HepG2 (cell line): ENCODE data around the gene ZBTB45. TPM values are rescaled to one million over a fixed set of nuclear protein-coding genes. Genes with fewer than 3 reads are reported as not detected.

ENCODE experiments used
- ATAC-seq: fragments of 200-7000 bp; cut with Tn5 transposase; 3 replicates; pipeline ENCODE4 v1.9.1; 2020; ENCODE audit warnings: mild to moderate bottlenecking, moderate library complexity
- BruUV-seq: library from RNA; stranded (reverse); fragments of 400-500 nt; replicated peaks from 2 replicates; lab custom pipeline; 2021; lab: Mats Ljungman, UMichigan
- CTCF ChIA-PET: fragments of 300-600 bp; formaldehyde crosslinking; extraction: SDS; loops from one replicate; lab custom pipeline; 2021; ENCODE audit warnings: low total read pairs, inconsistent platforms, low intra/inter-chr PET ratio; lab: Yijun Ruan, JAX
- POLR2A ChIA-PET: fragments of 350-600 bp; sonication (Branson Sonifier 250); formaldehyde crosslinking; loops from one replicate; lab custom pipeline; 2020; ENCODE audit warnings: antibody characterized with exemption, inconsistent platforms; lab: Yijun Ruan, JAX
- DNase-seq: peaks from one replicate; pipeline ENCODE4 v3.0.0-alpha.2; 2015; ENCODE audit warnings: low spot score
- FAIRE-seq: peaks from 3 replicates; lab custom pipeline; 2011; peaks lifted over from hg19 to GRCh38; lab: Jason Lieb, UNC
- H2AFZ ChIP-seq: one replicate; pipeline ENCODE4 v1.6.1; 2011; ENCODE audit warnings: low read length, inconsistent platforms
- H3K27ac ChIP-seq: fragments of 300-600 bp; 3 replicates; pipeline ENCODE4 v1.8.0; 2011; ENCODE audit warnings: mixed run types, mild to moderate bottlenecking, mixed read lengths, low read length, inconsistent platforms; ENCODE audit not compliant: insufficient read depth; ENCODE audit errors: extremely low read length
- H3K27me3 ChIP-seq, 2 experiments: fragments of 200-600 bp in 1 of 2; 2 replicates in 1 of 2; 3 replicates in 1 of 2; pipeline versions ENCODE4 v1.6.0 to v1.8.0; 2011; ENCODE audit warnings: low read length in 2 of 2, mild to moderate bottlenecking in 2 of 2, moderate library complexity in 2 of 2, inconsistent platforms in 1 of 2; ENCODE audit not compliant: insufficient read depth in 2 of 2, control insufficient read depth in 1 of 2
- H3K36me3 ChIP-seq, 2 experiments: fragments of 200-600 bp in 1 of 2; replicated peaks in 1 of 2; 2 replicates in 1 of 2; 3 replicates in 1 of 2; pipeline versions ENCODE4 v1.5.1 to v1.8.0; 2011; ENCODE audit warnings: low read length in 2 of 2, inconsistent platforms in 1 of 2; ENCODE audit not compliant: insufficient read depth in 2 of 2, control insufficient read depth in 1 of 2
- H3K4me1 ChIP-seq: 2 replicates; pipeline ENCODE4 v1.5.1; 2012; ENCODE audit warnings: low read length, inconsistent platforms; ENCODE audit not compliant: insufficient read depth
- H3K4me2 ChIP-seq: 2 replicates; pipeline ENCODE4 v1.6.0; 2011; ENCODE audit warnings: low read depth, low read length, inconsistent platforms
- H3K4me3 ChIP-seq, 3 experiments: fragments of 200-600 bp in 1 of 3; sonication (generic), shearing (Covaris generic) in 1 of 3; replicated peaks in 1 of 3; 2 replicates each; pipeline ENCODE4 v1.5.1; 2011 to 2016; ENCODE audit warnings: low read length in 3 of 3, inconsistent platforms in 2 of 3, low read depth in 2 of 3, mild to moderate bottlenecking in 2 of 3, control low read depth in 1 of 3, mixed read lengths in 1 of 3; ENCODE audit not compliant: insufficient read depth in 1 of 3
- H3K79me2 ChIP-seq: one replicate; pipeline ENCODE4 v1.6.1; 2011; ENCODE audit warnings: low read length, inconsistent platforms; ENCODE audit not compliant: insufficient read depth
- H3K9ac ChIP-seq: 2 replicates; pipeline ENCODE4 v1.6.0; 2011; ENCODE audit warnings: mild to moderate bottlenecking, low read depth, low read length, inconsistent platforms; ENCODE audit not compliant: insufficient read depth
- H3K9me3 ChIP-seq: 2 replicates; pipeline ENCODE4 v1.5.1; 2012; ENCODE audit warnings: mild to moderate bottlenecking, low read length
- H4K20me1 ChIP-seq: 2 replicates; pipeline ENCODE4 v1.6.0; 2011; ENCODE audit warnings: inconsistent platforms, mild to moderate bottlenecking, low read length, moderate library complexity; ENCODE audit not compliant: insufficient read depth
- ARID2 ChIP-seq: sonication (generic); formaldehyde crosslinking; IDR thresholded peaks from 2 replicates; pipeline ENCODE4 v1.8.1; 2022; ENCODE audit warnings: mild to moderate bottlenecking, missing genetic modification reagents, borderline replicate concordance
- ARNTL ChIP-seq: sonication (generic); formaldehyde crosslinking; IDR thresholded peaks from 2 replicates; pipeline ENCODE4 v1.4.0; 2020; ENCODE audit warnings: mild to moderate bottlenecking, missing genetic modification reagents
- HDAC1 ChIP-seq: sonication (generic); formaldehyde crosslinking; IDR thresholded peaks from 2 replicates; pipeline ENCODE4 v1.5.1; 2020; ENCODE audit warnings: mild to moderate bottlenecking, missing genetic modification reagents
- MAX ChIP-seq: IDR thresholded peaks from 2 replicates; pipeline ENCODE4 v1.6.1; 2012; ENCODE audit warnings: inconsistent platforms
- NR2C2 ChIP-seq: sonication (generic); formaldehyde crosslinking; IDR thresholded peaks from 2 replicates; pipeline ENCODE4 v1.4.0; 2020; ENCODE audit warnings: missing genetic modification reagents, mild to moderate bottlenecking, moderate library complexity, borderline replicate concordance
- NR3C1 ChIP-seq: sonication (generic); formaldehyde crosslinking; IDR thresholded peaks from 2 replicates; pipeline ENCODE4 v1.4.0; 2020; ENCODE audit warnings: missing genetic modification reagents
- POLR2G ChIP-seq: fragments of 200-400 bp; formaldehyde crosslinking; IDR thresholded peaks from 2 replicates; pipeline ENCODE4 v1.6.1; 2018; ENCODE audit warnings: mild to moderate bottlenecking, low read depth, low read length, moderate library complexity
- RBM39 ChIP-seq: fragments of 200-400 bp; formaldehyde crosslinking; IDR thresholded peaks from one replicate; pipeline ENCODE4 v1.6.1; 2018; ENCODE audit warnings: antibody characterized with exemption, mild to moderate bottlenecking, low read depth, low read length; ENCODE audit not compliant: poor library complexity, severe bottlenecking
- SAFB2 ChIP-seq: sonication (generic); formaldehyde crosslinking; IDR thresholded peaks from 2 replicates; pipeline ENCODE4 v1.5.1; 2020; ENCODE audit warnings: missing genetic modification reagents, low read depth, mild to moderate bottlenecking, borderline replicate concordance
- TBL1XR1 ChIP-seq: fragments of 150-350 bp; IDR thresholded peaks from 2 replicates; pipeline ENCODE4 v1.6.1; 2014; ENCODE audit warnings: borderline replicate concordance, low read length; ENCODE audit not compliant: partially characterized antibody
- ZNF124 ChIP-seq: sonication (generic); formaldehyde crosslinking; IDR thresholded peaks from 2 replicates; pipeline ENCODE4 v1.4.0; 2020; ENCODE audit warnings: missing genetic modification reagents
- ZNF558 ChIP-seq: sonication (generic); formaldehyde crosslinking; IDR thresholded peaks from 2 replicates; pipeline ENCODE4 v1.9.0; 2022; ENCODE audit warnings: mild to moderate bottlenecking, missing genetic modification reagents, borderline replicate concordance
- ZNF7 ChIP-seq: IDR thresholded peaks from 2 replicates; pipeline ENCODE4 v1.6.1; 2016; ENCODE audit warnings: missing biosample characterization, missing genetic modification reagents
- ZNF75D ChIP-seq: sonication (generic); formaldehyde crosslinking; IDR thresholded peaks from 2 replicates; pipeline ENCODE4 v1.8.1; 2023; ENCODE audit warnings: missing genetic modification reagents, mild to moderate bottlenecking, borderline replicate concordance
- ZNF784 ChIP-seq: sonication (generic); formaldehyde crosslinking; IDR thresholded peaks from 2 replicates; pipeline ENCODE4 v1.5.1; 2020; ENCODE audit warnings: missing genetic modification reagents, mild to moderate bottlenecking, borderline replicate concordance
- ZSCAN29 ChIP-seq: sonication (generic); formaldehyde crosslinking; conservative IDR thresholded peaks from 2 replicates; pipeline ENCODE4 v1.4.0; 2020; ENCODE audit warnings: mild to moderate bottlenecking, missing genetic modification reagents
- WGBS: methylation state at CpG from one replicate; pipeline ENCODE4 v1.1.6; 2017; ENCODE audit warnings: low lambda C conversion rate; 5-methylcytosine and 5-hydroxymethylcytosine counted together
- in situ Hi-C: cut with HindIII; loops from 2 replicates; pipeline ENCODE4 v1.10.0; 2017; ENCODE audit warnings: low pct_unique_long_range_greater_than_20kb; ENCODE audit not compliant: extremely low pct_ligation_motif_present
- intact Hi-C: fragments of 100-400 bp; cut with micrococcal nuclease; formaldehyde crosslinking; loops from one replicate; pipeline ENCODE4 v1.10.0; 2022; ENCODE audit not compliant: unreplicated experiment
- polyA plus RNA-seq, 8 experiments: library from polyadenylated mRNA; depleted of rRNA in 3 of 8; stranded (reverse) in 7 of 8; unstranded in 1 of 8; fragments of >200 nt; fragmentation: Illumina TruSeq in 4 of 8; extraction: Trizol in 4 of 8; gene quantifications; 2 replicates each; pipeline versions ENCODE4 v1.2.1 to v1.2.3, GENCODE V29; 2011 to 2016; ENCODE audit warnings: low read depth in 4 of 8, missing spikeins in 1 of 8, mixed read lengths in 1 of 8; ENCODE audit not compliant: insufficient read depth in 1 of 8
- total RNA-seq, 5 experiments: library from RNA; depleted of rRNA; stranded (reverse); fragments of >200 nt; fragmentation: Illumina TruSeq; extraction: Trizol; gene quantifications; 2 replicates each; pipeline ENCODE4 v1.2.3, GENCODE V29; 2016; ENCODE audit warnings: low read depth in 1 of 5
- TF ChIP-seq, protein P1 (sequence below): sonication (generic); formaldehyde crosslinking; IDR thresholded peaks from 2 replicates; pipeline ENCODE4 v1.4.0; 2020; ENCODE audit warnings: mild to moderate bottlenecking, missing genetic modification reagents

The ZBTB45 gene
- total and polyA plus RNA-seq, 2 of the 13 experiments (the other 11 are each of a cell fraction or from before 2014, with no cell fraction given): 3.0 to 3.7 TPM

DNA sequence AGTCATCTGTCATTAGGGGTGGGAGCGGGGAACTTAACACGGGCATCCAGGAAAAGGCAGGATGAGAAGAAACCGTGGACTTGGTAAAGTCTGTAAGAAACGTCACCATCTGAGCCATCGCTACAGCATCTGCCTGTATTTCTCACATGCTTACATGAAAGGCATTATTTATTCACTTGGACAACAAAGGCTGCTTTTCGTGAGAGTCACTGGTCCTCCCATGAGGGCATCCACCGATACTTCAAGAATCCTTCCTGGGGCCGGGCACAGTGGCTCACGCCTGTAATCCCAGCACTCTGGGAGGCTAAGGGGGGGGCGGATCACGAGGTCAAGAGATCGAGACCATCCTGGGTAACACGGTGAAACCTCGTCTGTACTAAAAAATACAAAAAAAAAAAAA is 27.3 kb downstream of the ZBTB45 start:
- POLR2A ChIA-PET: no interaction called here

More for the DNA sequence above, 27.3 kb downstream of the ZBTB45 start:
- no peaks in the 10 kb centered on the region for H3K9me3 ChIP-seq
- 88% methylated on average over 14 of the region's 14 CpGs for WGBS
- H3K4me1 ChIP-seq: peaks cover 7% of the 10 kb centered on the region; the same call in 1 of the 2 replicates
- no peak overlapping the region for H3K27ac ChIP-seq
- ATAC-seq (no peak), FAIRE-seq (no peak)
- H3K9ac ChIP-seq: no peak overlapping the region
- CTCF ChIA-PET: no interaction called here
- intact Hi-C loops (no loop called here), in situ Hi-C loops (no loop called here)
- no peak overlapping the region for H3K4me3 ChIP-seq
- TF ChIP-seq NR2C2 (CRISPR knock-in tag) (no peak), ARNTL (CRISPR knock-in tag) (no peak), ZNF75D (CRISPR knock-in tag) (no peak), ZNF7 (CRISPR knock-in tag) (no peak), ZNF558 (CRISPR knock-in tag) (no peak), ZSCAN29 (CRISPR knock-in tag) (no peak), ARID2 (CRISPR knock-in tag) (no peak), TBL1XR1 (no peak), SAFB2 (CRISPR knock-in tag) (no peak), ZNF784 (CRISPR knock-in tag) (no peak), HDAC1 (CRISPR knock-in tag) (no peak), NR3C1 (CRISPR knock-in tag) (no peak), RBM39 (no peak), MAX (no peak), POLR2G (no peak), ZNF124 (CRISPR knock-in tag) (no peak)
- TF ChIP-seq, protein P1, sequence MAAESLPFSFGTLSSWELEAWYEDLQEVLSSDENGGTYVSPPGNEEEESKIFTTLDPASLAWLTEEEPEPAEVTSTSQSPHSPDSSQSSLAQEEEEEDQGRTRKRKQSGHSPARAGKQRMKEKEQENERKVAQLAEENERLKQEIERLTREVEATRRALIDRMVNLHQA (CRISPR knock-in tag): no peak
- TF ChIP-seq, all 625 proteins: peak for 0
- no peak overlapping the region for H2AFZ ChIP-seq
- H4K20me1 ChIP-seq: no peaks in the 10 kb centered on the region
- H3K4me2 ChIP-seq: no peak overlapping the region
- H3K27me3 ChIP-seq: no peaks in the 10 kb centered on the region
- DNase-seq: no peak
- BruUV-seq: no TSS peak
- H3K36me3 ChIP-seq: no peaks in the 10 kb centered on the region
- H3K79me2 ChIP-seq: no peaks in the 10 kb centered on the region
